HUES64 (cell line): ENCODE measurements around the gene OR2G2.

Experiments used
- H3K27ac ChIP-seq: 2 replicates; pipeline ENCODE4 v1.7.0; 2013; ENCODE audit warnings: low read depth, low read length, inconsistent platforms
- H3K27me3 ChIP-seq: 2 replicates; pipeline ENCODE4 v1.6.1; 2013; ENCODE audit warnings: mild to moderate bottlenecking, low read length; ENCODE audit not compliant: insufficient read depth
- H3K36me3 ChIP-seq: 2 replicates; pipeline ENCODE4 v1.6.1; 2013; ENCODE audit warnings: mild to moderate bottlenecking, low read length; ENCODE audit not compliant: insufficient read depth
- H3K4me1 ChIP-seq: 2 replicates; pipeline ENCODE4 v1.6.1; 2013; ENCODE audit warnings: mild to moderate bottlenecking, low read length, moderate library complexity; ENCODE audit not compliant: insufficient read depth
- H3K4me3 ChIP-seq: 2 replicates; pipeline ENCODE4 v1.5.1; 2013; ENCODE audit warnings: mild to moderate bottlenecking, low read length, moderate library complexity
- H3K9ac ChIP-seq: 2 replicates; pipeline ENCODE4 v1.6.1; 2013; ENCODE audit warnings: mild to moderate bottlenecking, low read depth, low read length
- H3K9me3 ChIP-seq: 2 replicates; pipeline ENCODE4 v1.6.1; 2013; ENCODE audit warnings: low read depth, low read length; ENCODE audit not compliant: insufficient read depth
- WGBS: fragments of 150-250, 120-280 bp; methylation state at CpG from one replicate; pipeline ENCODE4 v1.1.7; 2013; ENCODE audit warnings: missing lambda C conversion rate; 5-methylcytosine and 5-hydroxymethylcytosine counted together

The OR2G2 gene

GRCh38 chr1:247562198-247562597, 26.0 kb upstream of the OR2G2 start:
- H3K27ac ChIP-seq: no peak overlapping the region
- H3K4me3 ChIP-seq: no peak overlapping the region
- H3K36me3 ChIP-seq: no peaks in the 10 kb centered on the region
- H3K9ac ChIP-seq: no peak overlapping the region
- H3K9me3 ChIP-seq: no peaks in the 10 kb centered on the region
- 86% methylated on average over 9 of the region's 9 CpGs for WGBS
- H3K4me1 ChIP-seq: peaks cover 8% of the 10 kb centered on the region
- H3K27me3 ChIP-seq: no peaks in the 10 kb centered on the region

GRCh38 chr1:247574236-247574635, 13.9 kb upstream of the OR2G2 start:
- no peak overlapping the region for H3K9ac ChIP-seq
- H3K4me1 ChIP-seq: no peaks in the 10 kb centered on the region
- H3K27me3 ChIP-seq: no peaks in the 10 kb centered on the region
- no peaks in the 10 kb centered on the region for H3K9me3 ChIP-seq
- no CpG with 5 or more reads among the region's 1 CpG for WGBS
- no peaks in the 10 kb centered on the region for H3K36me3 ChIP-seq
- H3K27ac ChIP-seq: no peak overlapping the region
- no peak overlapping the region for H3K4me3 ChIP-seq

- H3K4me3 ChIP-seq: no peak overlapping the region
- no peaks in the 10 kb centered on the region for H3K4me1 ChIP-seq
- no peaks in the 10 kb centered on the region for H3K36me3 ChIP-seq
- no peaks in the 10 kb centered on the region for H3K27me3 ChIP-seq
- no peak overlapping the region for H3K27ac ChIP-seq
- no peaks in the 10 kb centered on the region for H3K9me3 ChIP-seq
- no peak overlapping the region for H3K9ac ChIP-seq
Observed at GRCh38 chr1:247574664-247575063, 13.5 kb upstream of the OR2G2 start.

GRCh38 chr1:247576514-247576913, 11.6 kb upstream of the OR2G2 start:
- Histone ChIP-seq H3K27ac (no peak overlapping the region), H3K4me3 (no peak overlapping the region), H3K27me3 (no peaks in the 10 kb centered on the region), H3K9me3 (no peaks in the 10 kb centered on the region), H3K9ac (no peak overlapping the region), H3K4me1 (no peaks in the 10 kb centered on the region), H3K36me3 (no peaks in the 10 kb centered on the region)
- 65% methylated on average over 2 of the region's 3 CpGs for WGBS

GRCh38 chr1:247578946-247579460, 9.2 kb upstream of the OR2G2 start:
- Histone ChIP-seq H3K9ac (no peak overlapping the region), H3K4me1 (no peaks in the 10 kb centered on the region), H3K9me3 (no peaks in the 10 kb centered on the region), H3K36me3 (no peaks in the 10 kb centered on the region), H3K27ac (no peak overlapping the region), H3K27me3 (no peaks in the 10 kb centered on the region), H3K4me3 (no peak overlapping the region)
- 92% methylated on average over 5 of the region's 5 CpGs for WGBS

- 88% methylated on average over 2 of the region's 2 CpGs for WGBS
Observed at GRCh38 chr1:247605286-247605685, 17.1 kb downstream of the OR2G2 start, which contains the start of gene OR2G3. TSS of gene OR2G3 (plus strand) at chr1:247605586. CDS start at chr1:247605586, 0 bp downstream.

GRCh38 chr1:247613405-247613804, 25.2 kb downstream of the OR2G2 start:
- no peak overlapping the region for H3K27ac ChIP-seq
- 74% methylated on average over 1 of the region's 1 CpG for WGBS
- no peaks in the 10 kb centered on the region for H3K9me3 ChIP-seq
- H3K9ac ChIP-seq: no peak overlapping the region
- H3K27me3 ChIP-seq: no peaks in the 10 kb centered on the region
- no peak overlapping the region for H3K4me3 ChIP-seq
- H3K36me3 ChIP-seq: no peaks in the 10 kb centered on the region
- no peaks in the 10 kb centered on the region for H3K4me1 ChIP-seq

More at GRCh38 chr1:247605286-247605685, 17.1 kb downstream of the OR2G2 start, which contains the start of gene OR2G3:
- H3K9me3 ChIP-seq: no peaks in the 10 kb centered on the region
- no peak within 1 kb of the TSS for H3K4me3 ChIP-seq
- H3K27ac ChIP-seq: no peak within 1 kb of the TSS
- H3K27me3 ChIP-seq: no peaks in the 10 kb centered on the region
- no peaks in the 10 kb centered on the region for H3K4me1 ChIP-seq
- H3K36me3 ChIP-seq: no peaks in the 10 kb centered on the region
- no peak within 1 kb of the TSS for H3K9ac ChIP-seq

GRCh38 chr1:247614625-247615024, 26.5 kb downstream of the OR2G2 start:
- no peaks in the 10 kb centered on the region for H3K36me3 ChIP-seq
- no peak overlapping the region for H3K27ac ChIP-seq
- no peaks in the 10 kb centered on the region for H3K9me3 ChIP-seq
- H3K27me3 ChIP-seq: no peaks in the 10 kb centered on the region
- no peak overlapping the region for H3K4me3 ChIP-seq
- H3K9ac ChIP-seq: no peak overlapping the region
- WGBS: 90% methylated on average over 5 of the region's 5 CpGs
- H3K4me1 ChIP-seq: no peaks in the 10 kb centered on the region

- no peaks in the 10 kb centered on the region for H3K27me3 ChIP-seq
- H3K27ac ChIP-seq: no peak overlapping the region
- H3K4me3 ChIP-seq: no peak overlapping the region
- H3K9ac ChIP-seq: no peak overlapping the region
- 62% methylated on average over 3 of the region's 3 CpGs for WGBS
- no peaks in the 10 kb centered on the region for H3K9me3 ChIP-seq
- no peaks in the 10 kb centered on the region for H3K36me3 ChIP-seq
- no peaks in the 10 kb centered on the region for H3K4me1 ChIP-seq
Observed at GRCh38 chr1:247627951-247628350, 39.8 kb downstream of the OR2G2 start.

- H3K9ac ChIP-seq: no peak overlapping the region
- 78% methylated on average over 3 of the region's 4 CpGs for WGBS
- no peak overlapping the region for H3K4me3 ChIP-seq
- no peaks in the 10 kb centered on the region for H3K9me3 ChIP-seq
- H3K4me1 ChIP-seq: peaks cover 9% of the 10 kb centered on the region; the same call in 1 of the 2 replicates
- no peak overlapping the region for H3K27ac ChIP-seq
- no peaks in the 10 kb centered on the region for H3K36me3 ChIP-seq
- H3K27me3 ChIP-seq: peaks cover 30% of the 10 kb centered on the region
Observed at GRCh38 chr1:247638011-247638410, 49.9 kb downstream of the OR2G2 start.

- Histone ChIP-seq H3K36me3 (no peaks in the 10 kb centered on the region), H3K4me1 (peaks cover 9% of the 10 kb centered on the region; the same call in 1 of the 2 replicates), H3K9me3 (no peaks in the 10 kb centered on the region), H3K27me3 (peaks cover 30% of the 10 kb centered on the region), H3K27ac (no peak overlapping the region), H3K4me3 (peak overlapping the region; percentile 43), H3K9ac (no peak overlapping the region)
- WGBS: 83% methylated on average over 5 of the region's 6 CpGs
Observed at GRCh38 chr1:247638781-247639180, 50.6 kb downstream of the OR2G2 start.
